Measurements from ENCODE around the gene ZNF341.

DNA sequence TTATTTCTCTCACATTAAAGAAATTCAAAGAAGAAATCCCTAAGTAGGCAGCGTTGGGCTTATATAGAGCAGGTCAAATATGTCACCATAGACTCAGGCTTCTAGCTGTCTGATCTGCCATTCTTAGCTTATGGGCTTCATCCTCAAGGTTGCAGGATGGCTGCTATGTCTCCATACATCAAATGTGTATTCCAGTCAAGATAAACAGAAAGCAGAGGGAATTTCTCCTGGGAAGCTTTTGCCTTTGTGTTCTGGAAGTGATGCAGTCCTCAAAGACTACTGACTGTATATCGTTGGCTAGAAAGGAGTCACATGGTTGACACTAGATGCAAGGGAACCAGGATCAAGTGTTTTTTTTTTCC, 36.0 kb downstream of the ZNF341 start:
- TF ChIP-seq SMC3 (conservative IDR thresholded peaks at IDR 0.05; ENCODE audit: poor library complexity): no peak
- TF ChIP-seq CTCF (IDR thresholded peaks at IDR 0.05; ENCODE audit: poor library complexity, severe bottlenecking): no peak
- TF ChIP-seq, protein P1, sequence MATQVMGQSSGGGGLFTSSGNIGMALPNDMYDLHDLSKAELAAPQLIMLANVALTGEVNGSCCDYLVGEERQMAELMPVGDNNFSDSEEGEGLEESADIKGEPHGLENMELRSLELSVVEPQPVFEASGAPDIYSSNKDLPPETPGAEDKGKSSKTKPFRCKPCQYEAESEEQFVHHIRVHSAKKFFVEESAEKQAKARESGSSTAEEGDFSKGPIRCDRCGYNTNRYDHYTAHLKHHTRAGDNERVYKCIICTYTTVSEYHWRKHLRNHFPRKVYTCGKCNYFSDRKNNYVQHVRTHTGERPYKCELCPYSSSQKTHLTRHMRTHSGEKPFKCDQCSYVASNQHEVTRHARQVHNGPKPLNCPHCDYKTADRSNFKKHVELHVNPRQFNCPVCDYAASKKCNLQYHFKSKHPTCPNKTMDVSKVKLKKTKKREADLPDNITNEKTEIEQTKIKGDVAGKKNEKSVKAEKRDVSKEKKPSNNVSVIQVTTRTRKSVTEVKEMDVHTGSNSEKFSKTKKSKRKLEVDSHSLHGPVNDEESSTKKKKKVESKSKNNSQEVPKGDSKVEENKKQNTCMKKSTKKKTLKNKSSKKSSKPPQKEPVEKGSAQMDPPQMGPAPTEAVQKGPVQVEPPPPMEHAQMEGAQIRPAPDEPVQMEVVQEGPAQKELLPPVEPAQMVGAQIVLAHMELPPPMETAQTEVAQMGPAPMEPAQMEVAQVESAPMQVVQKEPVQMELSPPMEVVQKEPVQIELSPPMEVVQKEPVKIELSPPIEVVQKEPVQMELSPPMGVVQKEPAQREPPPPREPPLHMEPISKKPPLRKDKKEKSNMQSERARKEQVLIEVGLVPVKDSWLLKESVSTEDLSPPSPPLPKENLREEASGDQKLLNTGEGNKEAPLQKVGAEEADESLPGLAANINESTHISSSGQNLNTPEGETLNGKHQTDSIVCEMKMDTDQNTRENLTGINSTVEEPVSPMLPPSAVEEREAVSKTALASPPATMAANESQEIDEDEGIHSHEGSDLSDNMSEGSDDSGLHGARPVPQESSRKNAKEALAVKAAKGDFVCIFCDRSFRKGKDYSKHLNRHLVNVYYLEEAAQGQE (IDR thresholded peaks at IDR 0.05; ENCODE audit: borderline replicate concordance): no peak

Data from neural cell (in vitro differentiated cells).